GM10266 (cell line): Measurements from ENCODE around the gene SESTD1.

Experiments used
- DNase-seq: peaks from one replicate; pipeline ENCODE4 v3.0.0; 2012; ENCODE audit errors: extremely low spot score
- TF ChIP-seq, protein P1 (sequence below): IDR thresholded peaks from 2 replicates; pipeline ENCODE4 v1.5.1; 2012; ENCODE audit warnings: mild to moderate bottlenecking, low read depth; ENCODE audit not compliant: control insufficient read depth, insufficient read depth; ENCODE audit errors: missing control alignments

Gene SESTD1

DNA sequence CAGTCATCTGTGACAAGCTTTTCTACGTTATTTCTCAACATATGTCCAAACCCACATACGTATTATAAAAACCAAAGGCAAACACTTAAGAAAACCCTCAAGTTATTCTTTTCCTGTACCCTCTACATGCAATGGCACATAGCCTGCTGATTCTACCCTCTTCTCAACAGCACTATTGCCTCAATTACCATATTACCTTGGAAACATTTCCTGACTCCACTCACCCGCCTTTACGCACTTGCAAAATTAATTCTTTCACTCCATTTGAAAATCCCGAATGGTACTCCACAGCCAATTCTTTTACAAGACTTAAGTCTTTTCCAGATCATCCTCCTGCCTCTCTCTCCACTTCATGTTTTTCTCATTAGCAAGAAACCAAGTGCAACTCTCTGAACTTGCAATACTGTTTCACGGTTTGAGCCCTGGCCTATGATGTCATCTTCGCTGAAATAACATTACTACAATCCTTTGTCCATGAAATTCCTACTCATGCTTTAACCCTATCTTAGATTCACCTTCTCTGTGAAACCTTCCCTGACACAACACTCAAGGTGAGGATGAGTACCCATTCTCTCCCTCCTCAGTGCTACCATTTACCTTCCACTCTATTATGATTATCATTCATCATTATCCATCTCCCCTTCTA, 29.0 kb downstream of the SESTD1 start:
- no peak for DNase-seq
- TF ChIP-seq, protein P1, sequence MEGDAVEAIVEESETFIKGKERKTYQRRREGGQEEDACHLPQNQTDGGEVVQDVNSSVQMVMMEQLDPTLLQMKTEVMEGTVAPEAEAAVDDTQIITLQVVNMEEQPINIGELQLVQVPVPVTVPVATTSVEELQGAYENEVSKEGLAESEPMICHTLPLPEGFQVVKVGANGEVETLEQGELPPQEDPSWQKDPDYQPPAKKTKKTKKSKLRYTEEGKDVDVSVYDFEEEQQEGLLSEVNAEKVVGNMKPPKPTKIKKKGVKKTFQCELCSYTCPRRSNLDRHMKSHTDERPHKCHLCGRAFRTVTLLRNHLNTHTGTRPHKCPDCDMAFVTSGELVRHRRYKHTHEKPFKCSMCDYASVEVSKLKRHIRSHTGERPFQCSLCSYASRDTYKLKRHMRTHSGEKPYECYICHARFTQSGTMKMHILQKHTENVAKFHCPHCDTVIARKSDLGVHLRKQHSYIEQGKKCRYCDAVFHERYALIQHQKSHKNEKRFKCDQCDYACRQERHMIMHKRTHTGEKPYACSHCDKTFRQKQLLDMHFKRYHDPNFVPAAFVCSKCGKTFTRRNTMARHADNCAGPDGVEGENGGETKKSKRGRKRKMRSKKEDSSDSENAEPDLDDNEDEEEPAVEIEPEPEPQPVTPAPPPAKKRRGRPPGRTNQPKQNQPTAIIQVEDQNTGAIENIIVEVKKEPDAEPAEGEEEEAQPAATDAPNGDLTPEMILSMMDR = no peak

DNA sequence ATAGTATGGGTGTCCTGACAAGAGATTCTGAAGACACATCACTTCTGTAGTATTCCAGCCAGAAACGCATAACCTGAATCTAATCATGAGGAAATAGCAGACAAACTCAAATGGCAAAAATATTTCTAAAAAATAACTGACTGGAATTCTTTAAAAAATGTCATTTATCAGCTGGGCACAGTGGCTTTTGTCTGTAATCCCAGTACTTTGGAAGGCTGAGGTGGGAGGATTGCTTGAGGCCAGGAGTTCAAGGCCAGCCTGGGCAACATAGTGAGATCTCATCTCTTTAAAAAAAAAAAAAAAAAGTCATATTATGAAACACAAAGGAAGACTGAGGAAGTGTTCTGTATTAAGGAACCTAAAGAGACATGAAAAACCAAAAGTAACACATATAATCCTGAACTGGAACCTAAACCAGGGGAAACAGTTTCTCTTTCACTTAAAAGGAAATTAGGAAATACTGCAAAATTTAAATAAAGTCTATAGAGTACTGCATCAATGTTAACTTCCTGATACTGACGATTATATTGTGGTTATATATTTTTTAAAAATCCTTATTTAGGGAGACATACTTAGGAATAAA, 29.9 kb downstream of the SESTD1 start:
- DNase-seq = no peak
- TF ChIP-seq, protein P1 = no peak

- DNase-seq = no peak
- TF ChIP-seq, protein P1 = no peak
Measured at GRCh38 chr2:179233626-179234430, 30.8 kb downstream of the SESTD1 start.

GRCh38 chr2:179233083-179233490, 31.5 kb downstream of the SESTD1 start:
- no peak for DNase-seq
- TF ChIP-seq, protein P1 = no peak

GRCh38 chr2:179226961-179227259, 37.7 kb downstream of the SESTD1 start:
- DNase-seq = no peak
- TF ChIP-seq, protein P1 = no peak

DNA sequence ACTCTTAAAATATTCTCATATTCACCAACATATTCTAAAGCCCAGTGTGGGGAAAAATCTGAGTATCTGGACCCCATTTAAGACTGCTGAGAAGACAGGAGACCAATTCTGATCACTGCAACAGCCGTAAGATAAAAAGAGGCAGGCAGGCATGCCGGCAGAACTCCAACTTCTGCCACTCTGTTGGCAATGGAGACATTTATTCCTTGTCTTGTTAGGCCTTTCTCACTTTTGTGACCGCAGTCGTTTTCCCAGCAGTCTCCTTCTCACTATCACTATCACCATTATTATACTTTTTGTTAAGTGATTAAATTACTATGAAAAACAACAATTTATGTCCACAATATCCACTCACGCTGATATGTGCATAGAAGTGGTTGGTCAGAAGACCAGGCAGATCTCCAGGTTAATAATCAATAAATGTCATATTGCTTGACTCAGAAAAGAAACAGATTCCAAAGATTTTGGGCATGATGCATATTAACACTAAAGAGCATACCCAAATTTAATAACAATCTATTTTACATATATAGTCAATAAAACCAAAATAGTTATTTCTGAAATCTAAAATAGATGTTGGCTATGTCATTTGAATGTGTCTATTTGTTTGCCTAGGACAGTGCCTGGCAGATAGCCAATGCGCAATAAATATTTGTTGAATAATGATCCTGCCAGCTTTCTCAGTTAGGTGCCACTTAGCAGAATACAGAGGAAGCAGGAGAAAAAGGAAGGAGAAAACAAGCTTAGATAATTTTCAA, 38.2 kb downstream of the SESTD1 start:
- TF ChIP-seq, protein P1 = no peak

More for the DNA sequence above, 38.2 kb downstream of the SESTD1 start:
- no peak for DNase-seq
